Measurements from ENCODE around the gene FBLN2. TPM values are rescaled to one million over a fixed set of nuclear protein-coding genes. Genes with fewer than 3 reads are reported as not detected.

Gene FBLN2
- total RNA-seq, 1 donor from 2014 or later = 81.1 TPM

GRCh38 chr3:13526626-13526949, 22.3 kb upstream of the FBLN2 start:
- intact Hi-C loops (cut with DNase I) = no loop called here
- DNase-seq (ENCODE audit: missing footprints) (no peak), ATAC-seq (no peak)

- intact Hi-C loops (cut with DNase I) = no loop called here
- peak; percentile 77 for DNase-seq (ENCODE audit: missing footprints)
- peak; percentile 76 for ATAC-seq
Measured at GRCh38 chr3:13528217-13528867, 20.6 kb upstream of the FBLN2 start.

GRCh38 chr3:13529196-13530112, 19.5 kb upstream of the FBLN2 start:
- no peak for DNase-seq (ENCODE audit: missing footprints)
- ATAC-seq = no peak
- intact Hi-C loops (cut with DNase I) = no loop called here

GRCh38 chr3:13530241-13531009, 18.5 kb upstream of the FBLN2 start:
- DNase-seq (ENCODE audit: missing footprints) (no peak), ATAC-seq (peak; percentile 47)
- intact Hi-C loops (cut with DNase I) = no loop called here

GRCh38 chr3:13532085-13532484, 16.8 kb upstream of the FBLN2 start:
- DNase-seq (ENCODE audit: missing footprints) = peak; percentile 68
- intact Hi-C loops (cut with DNase I) = no loop called here
- peak; percentile 70 for ATAC-seq

GRCh38 chr3:13532631-13533030, 16.3 kb upstream of the FBLN2 start:
- intact Hi-C loops (cut with DNase I) = no loop called here
- DNase-seq (ENCODE audit: missing footprints) (peak; percentile 28), ATAC-seq (peak; percentile 14)

- no peak for ATAC-seq
- DNase-seq (ENCODE audit: missing footprints) = peak; percentile 44
- intact Hi-C loops (cut with DNase I) = no loop called here
Measured at GRCh38 chr3:13533885-13534301, 15.0 kb upstream of the FBLN2 start.

GRCh38 chr3:13535526-13535875, 13.4 kb upstream of the FBLN2 start:
- intact Hi-C loops (cut with DNase I) = no loop called here
- no peak for ATAC-seq
- no peak for DNase-seq (ENCODE audit: missing footprints)

- no peak for DNase-seq (ENCODE audit: missing footprints)
- no peak for ATAC-seq
Measured at GRCh38 chr3:13535905-13536304, 13.0 kb upstream of the FBLN2 start.

GRCh38 chr3:13536432-13536831, 12.5 kb upstream of the FBLN2 start:
- intact Hi-C loops (cut with DNase I) = no loop called here
- ATAC-seq (no peak), DNase-seq (ENCODE audit: missing footprints) (no peak)

More at GRCh38 chr3:13535905-13536304, 13.0 kb upstream of the FBLN2 start:
- intact Hi-C loops (cut with DNase I) = no loop called here

GRCh38 chr3:13536832-13537231, 12.1 kb upstream of the FBLN2 start:
- ATAC-seq = no peak
- DNase-seq (ENCODE audit: missing footprints) = no peak
- intact Hi-C loops (cut with DNase I) = no loop called here

GRCh38 chr3:13537244-13537908, 11.5 kb upstream of the FBLN2 start:
- DNase-seq (ENCODE audit: missing footprints) (no peak), ATAC-seq (no peak)
- intact Hi-C loops (cut with DNase I) = no loop called here

- no peak for DNase-seq (ENCODE audit: missing footprints)
- no peak for ATAC-seq
- intact Hi-C loops (cut with DNase I) = no loop called here
Measured at GRCh38 chr3:13537909-13538296, 11.0 kb upstream of the FBLN2 start.

GRCh38 chr3:13538520-13539291, 10.2 kb upstream of the FBLN2 start:
- ATAC-seq (no peak), DNase-seq (ENCODE audit: missing footprints) (no peak)
- intact Hi-C loops (cut with DNase I) = no loop called here

- DNase-seq (ENCODE audit: missing footprints) (no peak), ATAC-seq (no peak)
- intact Hi-C loops (cut with DNase I) = no loop called here
Measured at GRCh38 chr3:13539292-13539638, 9.7 kb upstream of the FBLN2 start.

GRCh38 chr3:13539671-13540070, 9.3 kb upstream of the FBLN2 start:
- ATAC-seq (no peak), DNase-seq (ENCODE audit: missing footprints) (no peak)
- intact Hi-C loops (cut with DNase I) = no loop called here

GRCh38 chr3:13540297-13540995, 8.5 kb upstream of the FBLN2 start:
- ATAC-seq (peak; percentile 78), DNase-seq (ENCODE audit: missing footprints) (no peak)
- intact Hi-C loops (cut with DNase I) = no loop called here

- DNase-seq (ENCODE audit: missing footprints) = no peak
- intact Hi-C loops (cut with DNase I) = no loop called here
- ATAC-seq = no peak
Measured at GRCh38 chr3:13541691-13542090, 7.2 kb upstream of the FBLN2 start.

All from Right ventricle myocardium inferior (tissue), 1 donor.